HG03159 (cell line): Measurements from ENCODE around the gene CPLANE2.

Source experiments
- ATAC-seq: cut with Tn5 transposase; IDR thresholded peaks from one replicate; pipeline ENCODE4 v1.9.1; 2021; ENCODE audit warnings: mild to moderate bottlenecking, moderate library complexity; ENCODE audit not compliant: unreplicated experiment

CPLANE2 gene

GRCh38 chr1:16191916-16192546 lies 45.0 kb downstream of the CPLANE2 start:
- no peak for ATAC-seq

DNA sequence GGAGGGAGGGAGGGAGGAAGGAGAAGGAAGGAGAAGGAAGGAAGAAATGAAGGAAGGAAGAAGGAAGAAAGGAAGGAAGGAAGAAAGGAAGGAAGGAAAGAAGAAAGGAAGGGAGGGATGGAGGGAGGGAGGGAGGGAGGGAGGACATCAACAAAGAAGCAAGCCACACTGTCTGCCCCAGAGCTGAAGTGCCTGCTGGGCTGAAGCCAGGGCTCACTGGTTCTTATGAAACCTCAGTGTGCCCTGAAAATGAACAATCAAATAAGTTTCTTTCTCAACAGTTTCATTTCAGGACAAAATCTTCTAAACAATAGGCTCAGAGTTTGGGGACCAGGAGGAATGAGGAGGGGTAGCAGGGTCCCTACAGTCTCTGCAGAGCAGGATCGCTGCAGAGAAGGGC lies 45.7 kb downstream of the CPLANE2 start:
- ATAC-seq = no peak

GRCh38 chr1:16189921-16190621 lies 46.9 kb downstream of the CPLANE2 start:
- ATAC-seq = no peak

DNA sequence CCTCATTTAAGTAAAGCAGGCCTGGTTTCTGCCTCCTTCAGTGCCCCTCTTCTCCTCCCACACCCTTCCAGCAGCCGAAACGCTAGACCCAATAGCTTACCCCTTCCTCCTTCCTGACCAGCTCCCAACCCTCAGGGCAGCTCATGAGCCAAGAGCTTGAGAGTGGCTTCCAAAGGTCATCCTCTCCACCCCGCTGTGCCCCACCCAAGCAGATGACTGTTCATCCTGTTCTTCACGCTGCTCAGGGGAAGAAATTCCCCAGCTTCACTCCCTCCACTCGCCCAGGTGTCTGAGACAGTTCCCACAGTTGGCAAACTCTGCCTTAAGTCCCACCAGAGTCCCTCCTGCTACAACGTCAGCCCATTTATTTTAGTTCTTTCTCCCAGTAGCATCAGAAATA lies 48.0 kb downstream of the CPLANE2 start:
- ATAC-seq = no peak

DNA sequence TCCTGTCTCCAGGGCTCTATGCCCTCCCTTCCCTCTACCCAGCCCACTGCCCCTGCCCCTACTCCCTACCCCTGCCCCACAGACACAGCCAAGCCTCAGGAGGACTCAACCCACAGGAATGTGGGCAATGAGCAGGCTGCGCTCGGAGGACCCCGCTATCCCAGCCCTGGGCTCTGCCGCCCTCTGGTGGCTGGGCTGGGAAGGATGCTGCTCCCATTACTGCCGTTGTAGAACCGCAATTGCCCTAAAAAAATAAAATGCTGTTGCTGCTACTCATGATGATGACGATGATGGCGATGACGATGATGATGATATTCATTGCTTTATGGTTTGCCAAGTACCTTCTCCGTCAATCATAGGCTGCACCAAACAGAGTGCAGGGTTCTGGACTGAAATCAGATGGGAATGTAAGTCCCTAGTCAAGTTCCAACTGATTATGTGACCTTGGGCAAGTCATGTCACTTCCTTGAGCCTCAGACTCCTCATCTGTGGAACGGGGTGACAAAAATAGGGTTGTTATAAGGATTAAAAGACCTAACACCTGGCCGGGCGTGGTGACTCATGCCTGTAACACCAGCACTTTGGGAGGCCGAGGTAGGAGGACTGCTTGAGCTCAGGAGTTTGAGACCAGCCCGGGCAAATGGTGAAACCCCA lies 49.1 kb downstream of the CPLANE2 start:
- ATAC-seq = no peak

DNA sequence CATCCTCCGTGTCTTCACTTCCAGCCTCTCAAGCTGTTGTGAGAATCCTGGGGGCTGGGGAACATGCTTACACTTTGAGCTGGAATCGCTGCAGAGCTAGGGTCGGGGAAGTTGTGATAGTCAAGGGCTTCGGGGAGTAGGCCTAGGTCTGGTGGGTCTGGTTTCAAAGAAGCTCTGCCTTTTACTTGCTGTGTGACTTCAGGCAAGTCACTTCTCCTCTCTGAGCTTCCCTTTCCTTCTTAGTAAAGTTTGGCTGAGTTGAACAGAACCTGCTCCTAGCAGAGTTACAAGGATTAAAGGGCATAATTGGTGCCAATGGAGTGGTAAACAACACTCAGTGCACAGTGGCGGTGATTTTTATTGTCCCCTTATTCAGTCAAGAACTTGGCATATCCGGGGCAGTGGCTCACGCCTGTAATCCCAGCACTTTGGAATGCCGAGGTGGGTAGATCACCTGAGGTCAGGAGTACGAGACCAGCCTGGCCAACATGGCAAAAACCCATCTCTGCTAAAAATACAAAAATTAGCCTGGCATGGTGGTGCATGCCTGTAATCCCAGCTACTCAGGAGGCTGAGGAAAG lies 50.2 kb downstream of the CPLANE2 start:
- ATAC-seq = no peak

GRCh38 chr1:16184557-16185303 lies 52.3 kb downstream of the CPLANE2 start:
- ATAC-seq = no peak

GRCh38 chr1:16183765-16184556 lies 53.0 kb downstream of the CPLANE2 start:
- no peak for ATAC-seq

DNA sequence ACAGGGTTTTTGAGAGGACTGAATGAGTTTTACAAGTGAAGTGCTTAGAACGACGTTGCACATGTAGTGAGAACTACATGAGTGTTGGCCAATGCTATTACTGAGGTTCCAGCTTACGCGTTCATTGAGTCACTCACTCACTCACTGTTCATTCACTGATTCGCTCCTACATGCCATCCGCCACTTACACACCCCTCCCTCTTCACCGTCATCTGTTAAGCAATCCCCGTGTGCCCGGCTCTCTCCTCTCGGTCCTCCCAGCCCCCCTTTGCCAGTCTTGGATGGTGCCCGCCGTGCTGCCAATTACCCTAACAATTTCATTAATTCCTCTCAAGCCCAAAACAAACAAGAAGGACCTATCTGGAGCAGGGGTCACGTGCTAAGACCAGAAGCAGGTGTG lies 53.8 kb downstream of the CPLANE2 start:
- ATAC-seq = no peak

DNA sequence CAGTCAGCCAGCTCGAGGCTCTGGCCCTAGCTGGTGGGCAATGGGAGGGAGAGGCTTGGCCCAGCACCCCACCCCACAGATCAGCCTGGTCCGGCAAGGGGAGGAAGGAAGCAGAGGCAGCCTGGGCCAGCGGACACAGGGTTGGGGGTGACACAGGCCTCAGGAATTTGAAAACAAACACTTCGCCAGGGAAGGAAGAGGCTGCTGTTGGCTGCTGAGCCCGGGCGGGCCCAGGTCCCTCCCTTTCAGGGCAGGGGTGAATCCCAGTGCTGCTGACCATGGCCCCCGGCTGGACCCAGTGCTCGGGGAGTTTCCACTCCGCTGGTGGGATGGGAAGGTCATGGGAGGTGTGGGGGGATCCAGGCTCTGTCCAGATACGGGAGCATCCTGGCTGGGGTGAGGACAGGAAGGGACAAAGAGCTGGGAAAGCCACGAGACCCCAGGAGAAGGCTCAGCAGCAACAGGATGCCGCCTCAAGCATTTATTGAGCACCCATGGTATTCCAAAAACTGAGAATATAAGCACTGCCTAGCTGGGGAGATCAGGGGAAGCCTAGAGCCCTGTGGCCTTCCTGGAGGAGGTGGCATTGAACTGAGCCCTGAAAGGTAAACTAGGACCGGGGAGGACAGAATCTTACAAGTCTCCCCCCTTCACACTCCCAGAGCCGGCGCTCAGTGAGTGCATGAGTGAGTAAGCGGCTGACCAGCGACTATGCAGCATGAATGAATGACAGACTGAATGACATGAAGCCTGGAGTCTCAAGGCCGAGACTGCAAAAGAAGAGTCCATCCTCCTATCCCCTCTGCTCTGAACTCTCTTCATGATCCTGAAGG lies 54.9 kb downstream of the CPLANE2 start:
- no peak for ATAC-seq
